Epithelial cell of proximal tubule (primary cell): ENCODE results near the gene CEP72. TPM values are rescaled to one million over a fixed set of nuclear protein-coding genes. Genes with fewer than 3 reads are reported as not detected.

Experiments used
- DNase-seq: peaks from one replicate; pipeline ENCODE4 v3.0.0-alpha.2; 2011; ENCODE audit warnings: low read depth
- H3K4me3 ChIP-seq: 2 replicates; pipeline ENCODE4 v1.5.1; 2011; ENCODE audit warnings: low read depth, mild to moderate bottlenecking, low read length
- total RNA-seq: library from RNA; depleted of rRNA; stranded (reverse); fragments of >200 nt; gene quantifications from 2 replicates; pipeline ENCODE4 v1.2.3, GENCODE V29; 2015
- TF ChIP-seq, protein P1 (sequence below): conservative IDR thresholded peaks from 2 replicates; pipeline ENCODE4 v1.5.1; 2012; ENCODE audit warnings: low read depth, mild to moderate bottlenecking, low read length

The CEP72 gene
- total RNA-seq, 1 donor from 2014 or later, result 7.6 TPM

DNA sequence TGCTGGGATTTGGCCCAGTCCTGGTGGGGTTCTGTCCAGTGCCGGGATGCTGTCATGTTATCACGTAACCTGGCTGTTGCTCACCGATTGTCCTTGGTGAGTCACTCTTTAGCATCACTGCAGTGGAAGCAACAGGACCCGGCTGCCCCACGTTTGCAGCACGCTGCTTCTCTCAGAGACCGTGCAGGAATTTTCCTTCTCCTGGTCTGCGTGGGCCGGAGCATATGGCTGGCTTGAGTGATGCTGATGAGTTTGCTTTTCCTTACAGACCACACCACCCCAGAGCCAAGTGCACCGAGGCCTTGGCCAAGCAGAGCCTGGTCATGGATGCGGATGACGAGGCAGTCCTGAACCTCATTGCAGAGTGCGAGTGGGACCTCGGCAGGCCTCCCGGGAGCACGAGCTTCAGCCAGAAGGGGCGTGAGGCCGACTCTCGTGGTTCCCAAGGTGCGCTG, 21.4 kb downstream of the CEP72 start:
- TF ChIP-seq, protein P1, sequence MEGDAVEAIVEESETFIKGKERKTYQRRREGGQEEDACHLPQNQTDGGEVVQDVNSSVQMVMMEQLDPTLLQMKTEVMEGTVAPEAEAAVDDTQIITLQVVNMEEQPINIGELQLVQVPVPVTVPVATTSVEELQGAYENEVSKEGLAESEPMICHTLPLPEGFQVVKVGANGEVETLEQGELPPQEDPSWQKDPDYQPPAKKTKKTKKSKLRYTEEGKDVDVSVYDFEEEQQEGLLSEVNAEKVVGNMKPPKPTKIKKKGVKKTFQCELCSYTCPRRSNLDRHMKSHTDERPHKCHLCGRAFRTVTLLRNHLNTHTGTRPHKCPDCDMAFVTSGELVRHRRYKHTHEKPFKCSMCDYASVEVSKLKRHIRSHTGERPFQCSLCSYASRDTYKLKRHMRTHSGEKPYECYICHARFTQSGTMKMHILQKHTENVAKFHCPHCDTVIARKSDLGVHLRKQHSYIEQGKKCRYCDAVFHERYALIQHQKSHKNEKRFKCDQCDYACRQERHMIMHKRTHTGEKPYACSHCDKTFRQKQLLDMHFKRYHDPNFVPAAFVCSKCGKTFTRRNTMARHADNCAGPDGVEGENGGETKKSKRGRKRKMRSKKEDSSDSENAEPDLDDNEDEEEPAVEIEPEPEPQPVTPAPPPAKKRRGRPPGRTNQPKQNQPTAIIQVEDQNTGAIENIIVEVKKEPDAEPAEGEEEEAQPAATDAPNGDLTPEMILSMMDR, result no peak
- H3K4me3 ChIP-seq, result no peak overlapping the region
- no peak for DNase-seq

DNA sequence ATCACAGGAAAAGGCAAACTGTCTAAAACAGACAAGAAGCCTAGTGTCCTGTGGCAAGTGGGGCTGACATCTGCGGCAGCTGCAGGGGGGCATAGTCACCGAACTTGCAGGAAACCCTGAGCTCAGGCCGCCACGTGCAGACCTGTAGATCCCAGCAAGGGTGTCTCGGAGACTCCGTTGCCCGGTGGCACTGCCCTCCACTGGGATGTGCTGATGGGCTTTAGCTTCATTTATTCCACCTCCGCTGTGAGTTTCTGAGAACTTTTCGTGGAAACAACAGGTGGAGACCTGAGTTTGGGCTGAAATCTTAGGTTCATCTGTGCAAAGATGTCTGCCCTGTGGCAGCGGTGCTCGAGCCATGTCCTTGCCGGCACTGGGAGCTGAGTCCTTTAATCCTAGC, 22.1 kb downstream of the CEP72 start:
- no peak for DNase-seq
- TF ChIP-seq, protein P1, result no peak
- no peak overlapping the region for H3K4me3 ChIP-seq

DNA sequence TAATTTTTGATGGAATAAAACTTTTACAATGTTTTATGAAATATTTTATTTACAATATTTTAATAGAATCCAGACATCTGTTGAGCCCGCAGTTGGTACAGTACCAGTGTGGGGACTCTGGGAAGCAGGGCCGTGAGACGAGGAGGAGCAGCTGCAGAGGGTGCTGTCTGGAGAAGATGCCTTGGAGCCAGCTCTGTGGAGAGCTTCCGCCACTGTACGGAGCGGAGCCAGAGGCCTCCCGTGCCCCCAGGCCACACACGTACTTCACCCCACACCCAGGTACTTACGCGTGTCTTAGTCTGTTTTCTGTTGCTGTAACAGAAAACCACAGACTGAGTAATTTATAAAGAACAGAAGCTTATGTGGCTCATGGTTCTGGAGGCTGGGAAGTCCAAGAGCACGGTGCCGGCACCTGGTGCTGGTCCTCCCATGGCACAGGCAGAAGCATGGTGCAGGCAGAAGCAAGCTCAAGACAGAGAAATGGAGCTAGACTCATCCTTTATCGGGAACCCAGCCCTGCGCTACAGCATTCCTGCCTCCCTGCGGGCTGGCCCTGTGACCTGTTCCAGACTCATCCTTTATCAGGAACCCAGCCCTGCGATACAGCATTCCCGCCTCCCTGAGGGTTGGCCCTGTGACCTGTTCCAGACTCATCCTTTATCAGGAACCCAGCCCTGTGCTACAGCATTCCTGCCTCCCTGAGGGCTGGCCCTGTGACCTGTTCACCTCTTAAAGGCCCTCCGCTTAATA, 23.3 kb downstream of the CEP72 start:
- H3K4me3 ChIP-seq, result no peak overlapping the region
- DNase-seq, result no peak
- TF ChIP-seq, protein P1, result no peak

DNA sequence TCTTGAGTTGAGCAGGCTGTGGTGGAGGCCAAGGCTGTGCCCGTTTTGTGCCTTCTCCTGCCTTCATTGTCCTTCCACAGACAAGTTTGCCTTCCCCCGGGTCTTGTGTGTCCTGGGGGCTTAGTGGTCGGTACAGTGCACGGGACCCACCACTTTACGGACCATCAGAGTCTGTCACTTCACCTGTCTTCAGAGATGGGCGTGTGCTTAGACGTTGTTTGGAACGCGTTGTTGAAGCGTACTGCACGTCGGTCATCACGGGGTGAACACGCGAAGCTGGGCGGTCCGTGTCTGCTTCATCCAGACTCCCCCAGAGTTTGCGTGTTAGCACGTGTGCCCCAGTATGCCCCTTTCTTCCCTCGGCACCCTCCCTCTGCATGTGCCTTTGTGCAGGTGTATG, 24.8 kb downstream of the CEP72 start:
- TF ChIP-seq, protein P1, result no peak
- no peak overlapping the region for H3K4me3 ChIP-seq
- DNase-seq, result no peak

DNA sequence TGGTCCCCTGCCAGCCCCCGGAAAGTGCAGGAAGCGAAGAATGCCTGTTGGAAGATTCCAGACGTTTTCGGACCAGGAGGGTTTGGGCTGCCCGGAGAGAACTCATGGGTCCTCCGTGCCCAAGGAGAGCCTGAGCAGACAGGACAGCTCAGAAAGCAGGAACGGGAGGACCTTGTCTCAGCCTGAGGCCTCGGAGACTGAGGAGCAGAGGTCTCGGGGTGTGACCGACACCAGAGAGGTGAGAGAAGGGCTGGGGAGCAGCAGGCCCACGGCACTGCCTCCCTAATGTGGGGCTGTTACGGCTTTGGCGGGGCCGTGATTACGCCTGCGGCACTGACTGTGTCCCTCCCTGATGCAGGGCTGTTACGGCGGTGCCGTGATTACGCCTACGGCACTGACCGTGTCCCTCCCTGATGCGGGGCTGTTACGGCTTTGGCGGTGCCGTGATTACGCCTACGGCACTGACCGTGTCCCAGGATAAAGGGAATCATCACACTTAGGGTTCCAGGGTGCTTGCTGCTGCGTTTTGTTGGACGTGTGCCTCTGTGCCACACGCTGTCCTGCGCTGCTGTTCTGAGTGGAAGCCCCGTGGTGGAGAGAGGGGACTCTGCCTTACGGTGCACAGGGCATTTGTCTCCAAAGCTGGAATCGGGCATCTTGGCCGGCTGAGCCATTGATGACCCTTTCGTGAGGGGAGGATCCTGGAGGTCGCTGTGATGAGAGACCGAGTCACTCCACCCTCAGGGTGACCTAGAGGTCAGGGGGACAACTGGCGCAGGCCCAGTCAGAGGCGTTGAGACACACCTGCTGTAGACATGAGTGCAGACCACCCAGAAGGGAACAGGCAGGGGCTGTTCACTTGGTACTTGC, 25.7 kb downstream of the CEP72 start:
- no peak overlapping the region for H3K4me3 ChIP-seq
- TF ChIP-seq, protein P1, result no peak
- DNase-seq, result no peak

DNA sequence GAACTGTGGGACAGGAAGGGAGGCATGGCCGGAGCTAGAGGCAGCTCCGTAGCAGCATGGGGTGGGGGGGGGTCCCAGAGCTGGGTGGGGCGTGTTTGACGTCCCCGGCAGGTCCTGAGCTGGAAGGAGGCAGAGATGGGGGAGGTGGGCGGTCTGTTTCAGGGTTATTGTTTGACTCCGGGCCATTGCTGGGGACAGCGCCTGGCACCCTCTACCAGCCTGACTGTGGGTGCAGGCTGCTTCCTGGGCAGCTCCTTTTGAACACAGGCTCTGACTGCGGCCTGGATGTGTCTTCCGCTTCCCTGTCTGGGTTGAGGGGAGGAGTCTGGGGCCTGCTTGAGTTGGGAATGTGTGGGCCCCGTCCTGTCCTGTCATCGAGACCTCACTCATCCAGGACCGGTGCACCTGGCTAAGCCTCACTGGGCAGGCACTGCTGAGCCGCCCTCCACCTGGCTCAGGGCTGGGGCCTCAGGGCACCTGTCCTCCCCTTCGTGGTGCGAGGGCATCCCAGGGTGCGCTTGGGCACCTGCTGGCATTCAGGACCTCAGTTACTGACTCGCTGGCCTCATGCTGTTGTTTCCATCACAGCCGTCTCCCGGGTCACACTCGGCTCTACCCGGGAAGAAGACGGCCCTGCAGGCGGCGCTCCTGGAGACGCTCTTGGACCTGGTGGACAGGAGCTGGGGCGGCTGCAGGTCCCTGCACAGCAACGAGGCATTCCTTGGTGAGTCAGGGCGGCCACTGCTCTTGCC, 26.5 kb downstream of the CEP72 start:
- TF ChIP-seq, protein P1, result no peak
- H3K4me3 ChIP-seq, result no peak overlapping the region
- DNase-seq, result no peak
